Calu3 (cell line): ENCODE measurements around the gene LHFPL6. TPM values are rescaled to one million over a fixed set of nuclear protein-coding genes. Genes with fewer than 3 reads are reported as not detected.

Source experiments
- BruUV-seq: library from RNA; stranded (reverse); fragments of 400-500 nt; replicated peaks from 2 replicates; lab custom pipeline; 2021; lab: Mats Ljungman, UMichigan
- CTCF ChIA-PET: fragments of 300-600 bp; sonication (Branson Sonifier 250); formaldehyde crosslinking; loops from one replicate; lab custom pipeline; 2022; ENCODE audit warnings: antibody characterized with exemption; lab: Charles Lee
- DNase-seq: peaks from one replicate; pipeline ENCODE4 v3.0.0; 2022
- H3K27ac Mint-ChIP-seq: one replicate; pipeline ENCODE4 v1.8.0; 2022; ENCODE audit warnings: mixed read lengths; ENCODE audit not compliant: unreplicated experiment
- H3K27me3 Mint-ChIP-seq: one replicate; pipeline ENCODE4 v1.8.0; 2022; ENCODE audit warnings: mixed read lengths; ENCODE audit not compliant: unreplicated experiment
- H3K36me3 Mint-ChIP-seq: one replicate; pipeline ENCODE4 v1.8.0; 2022; ENCODE audit warnings: mild to moderate bottlenecking, moderate library complexity, mixed read lengths; ENCODE audit not compliant: insufficient read depth, unreplicated experiment
- H3K4me1 Mint-ChIP-seq: one replicate; pipeline ENCODE4 v1.8.0; 2022; ENCODE audit warnings: mild to moderate bottlenecking, low read depth, mixed read lengths; ENCODE audit not compliant: unreplicated experiment
- H3K4me3 Mint-ChIP-seq: one replicate; pipeline ENCODE4 v1.8.0; 2022; ENCODE audit warnings: mild to moderate bottlenecking, low read depth, moderate library complexity, mixed read lengths; ENCODE audit not compliant: unreplicated experiment
- H3K9me3 Mint-ChIP-seq: one replicate; pipeline ENCODE4 v1.8.0; 2022; ENCODE audit warnings: low read depth, mixed read lengths; ENCODE audit not compliant: unreplicated experiment
- intact Hi-C: fragments of 100-400 bp; cut with micrococcal nuclease; formaldehyde crosslinking; loops from one replicate; pipeline ENCODE4 v1.10.0; 2022; ENCODE audit not compliant: unreplicated experiment
- total RNA-seq: library from RNA; stranded (reverse); gene quantifications from 2 replicates; pipeline ENCODE4 v1.2.3, GENCODE V29; 2022
- TF ChIP-seq, protein P1 (sequence below): fragments of 200-600 bp; IDR thresholded peaks from one replicate; pipeline ENCODE4 v1.8.0; 2022; ENCODE audit warnings: antibody characterized with exemption; ENCODE audit not compliant: unreplicated experiment

LHFPL6 gene
- total RNA-seq, 1 experiment from 2014 or later, result not detected

DNA sequence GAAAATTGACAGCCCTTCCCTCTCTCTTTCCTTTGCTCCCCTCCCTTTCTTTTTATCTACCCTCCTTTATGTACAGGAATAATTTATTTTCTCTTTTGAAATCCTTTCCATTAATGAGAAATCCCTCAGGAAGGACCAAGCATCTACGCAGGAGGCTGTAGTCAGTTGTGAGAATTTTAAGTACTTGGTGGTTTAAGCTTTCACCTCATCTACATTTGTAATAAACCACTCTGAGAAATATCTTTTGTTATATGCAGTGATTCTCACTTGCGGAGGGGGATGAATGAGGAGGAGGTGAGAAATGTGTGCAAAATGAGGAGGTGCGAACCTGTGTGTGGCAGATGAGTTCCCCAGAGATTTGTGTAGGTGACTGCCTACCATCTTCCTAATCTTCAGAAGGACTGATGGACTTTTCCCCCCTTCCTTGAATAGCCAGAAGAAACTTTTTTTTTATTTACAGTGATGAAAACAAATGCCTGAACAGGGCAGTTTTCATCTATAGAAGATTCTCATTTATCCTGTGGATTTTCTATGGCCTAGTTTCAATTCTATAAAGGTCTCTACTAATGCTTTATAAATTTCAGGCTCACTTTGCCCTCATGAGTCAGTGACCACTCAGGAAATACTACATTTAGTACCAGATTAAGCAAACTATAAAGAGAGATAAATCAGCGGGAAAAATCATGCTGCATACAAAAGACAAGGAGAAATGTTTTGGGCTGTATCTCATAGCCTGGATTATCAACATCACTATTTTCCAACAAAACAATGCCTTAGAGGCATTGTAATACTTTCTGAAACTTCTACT is 118.3 kb downstream of the LHFPL6 start:
- Mint-ChIP-seq H3K9me3 (no peaks in the 10 kb centered on the region), H3K27me3 (peaks cover 52% of the 10 kb centered on the region), H3K4me3 (no peak overlapping the region), H3K27ac (no peak overlapping the region), H3K4me1 (no peaks in the 10 kb centered on the region), H3K36me3 (no peaks in the 10 kb centered on the region)
- DNase-seq, result no peak
- intact Hi-C loops, result no loop called here
- TF ChIP-seq, protein P1, sequence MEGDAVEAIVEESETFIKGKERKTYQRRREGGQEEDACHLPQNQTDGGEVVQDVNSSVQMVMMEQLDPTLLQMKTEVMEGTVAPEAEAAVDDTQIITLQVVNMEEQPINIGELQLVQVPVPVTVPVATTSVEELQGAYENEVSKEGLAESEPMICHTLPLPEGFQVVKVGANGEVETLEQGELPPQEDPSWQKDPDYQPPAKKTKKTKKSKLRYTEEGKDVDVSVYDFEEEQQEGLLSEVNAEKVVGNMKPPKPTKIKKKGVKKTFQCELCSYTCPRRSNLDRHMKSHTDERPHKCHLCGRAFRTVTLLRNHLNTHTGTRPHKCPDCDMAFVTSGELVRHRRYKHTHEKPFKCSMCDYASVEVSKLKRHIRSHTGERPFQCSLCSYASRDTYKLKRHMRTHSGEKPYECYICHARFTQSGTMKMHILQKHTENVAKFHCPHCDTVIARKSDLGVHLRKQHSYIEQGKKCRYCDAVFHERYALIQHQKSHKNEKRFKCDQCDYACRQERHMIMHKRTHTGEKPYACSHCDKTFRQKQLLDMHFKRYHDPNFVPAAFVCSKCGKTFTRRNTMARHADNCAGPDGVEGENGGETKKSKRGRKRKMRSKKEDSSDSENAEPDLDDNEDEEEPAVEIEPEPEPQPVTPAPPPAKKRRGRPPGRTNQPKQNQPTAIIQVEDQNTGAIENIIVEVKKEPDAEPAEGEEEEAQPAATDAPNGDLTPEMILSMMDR, result no peak
- CTCF ChIA-PET, result no interaction called here
- BruUV-seq, result no TSS peak

DNA sequence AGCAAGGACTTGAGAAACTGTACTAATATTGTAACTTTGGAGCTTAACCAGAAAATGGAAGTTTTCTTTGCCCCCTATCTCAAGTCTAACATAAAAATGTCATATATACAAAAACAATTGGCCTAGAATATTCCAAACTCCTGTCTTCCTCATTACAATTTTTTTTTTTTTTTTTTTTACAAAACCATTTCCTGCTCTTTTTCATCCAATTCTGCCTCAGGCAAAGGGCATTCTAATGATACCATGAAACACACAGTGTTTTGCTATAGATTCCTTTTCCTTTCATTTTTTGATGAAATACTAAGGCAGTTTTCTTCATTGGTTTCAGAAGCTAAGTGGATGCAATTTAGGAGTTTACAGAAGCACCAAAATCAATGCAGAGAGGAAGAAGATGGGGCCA is 119.7 kb downstream of the LHFPL6 start:
- Mint-ChIP-seq H3K4me3 (no peak overlapping the region), H3K4me1 (no peaks in the 10 kb centered on the region), H3K9me3 (no peaks in the 10 kb centered on the region), H3K27ac (no peak overlapping the region), H3K36me3 (no peaks in the 10 kb centered on the region), H3K27me3 (peaks cover 40% of the 10 kb centered on the region)
- DNase-seq, result no peak
- no TSS peak for BruUV-seq
- TF ChIP-seq, protein P1, result no peak
- intact Hi-C loops, result no loop called here
- CTCF ChIA-PET, result no interaction called here

DNA sequence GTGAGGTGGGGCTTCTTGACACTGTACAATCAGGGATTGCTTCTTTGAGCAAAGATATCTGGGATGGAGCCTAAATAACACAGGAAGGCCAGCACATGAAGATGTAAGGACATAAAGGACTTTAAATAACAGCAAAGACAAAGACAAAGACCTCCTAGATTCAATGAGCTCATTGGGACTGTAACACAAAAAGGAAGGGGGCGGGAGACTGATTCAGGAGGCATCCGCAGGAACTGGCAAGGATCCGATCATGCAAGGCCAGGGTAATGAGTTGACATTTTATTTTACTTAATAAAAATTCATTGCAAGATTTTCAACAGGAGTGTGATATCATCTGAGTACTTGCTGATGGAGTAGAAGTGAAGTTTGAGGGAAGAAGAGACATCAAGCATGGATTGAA is 121.5 kb downstream of the LHFPL6 start:
- CTCF ChIA-PET, result no interaction called here
- TF ChIP-seq, protein P1, result no peak
- peaks cover 51% of the 10 kb centered on the region for H3K27me3 Mint-ChIP-seq

DNA sequence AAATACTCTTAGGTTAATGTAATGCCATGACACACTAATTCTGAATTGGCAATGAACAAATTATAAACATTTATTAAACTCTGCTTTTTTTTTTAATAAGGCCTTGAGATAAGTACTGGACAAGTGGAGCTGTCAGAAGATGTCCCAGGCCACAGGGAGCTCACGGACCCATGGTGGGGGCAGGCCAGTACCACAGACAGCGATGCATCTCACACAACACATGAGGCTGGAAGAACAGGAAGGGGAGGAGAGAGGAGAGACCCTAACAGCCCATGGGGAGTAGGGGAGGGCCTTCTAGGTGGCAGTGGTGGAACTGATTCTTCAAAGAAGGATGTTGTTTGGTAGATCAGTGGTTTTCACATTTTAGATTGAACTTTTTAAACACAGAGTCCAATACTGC is 128.4 kb downstream of the LHFPL6 start:
- Mint-ChIP-seq H3K4me3 (no peak overlapping the region), H3K4me1 (no peaks in the 10 kb centered on the region), H3K27ac (no peak overlapping the region), H3K9me3 (no peaks in the 10 kb centered on the region), H3K27me3 (peaks cover 66% of the 10 kb centered on the region), H3K36me3 (no peaks in the 10 kb centered on the region)
- no peak for DNase-seq
- intact Hi-C loops, result no loop called here
- CTCF ChIA-PET, result no interaction called here
- BruUV-seq, result no TSS peak
- TF ChIP-seq, protein P1, result no peak

More for the DNA sequence above, 121.5 kb downstream of the LHFPL6 start:
- no TSS peak for BruUV-seq
- Mint-ChIP-seq H3K36me3 (no peaks in the 10 kb centered on the region), H3K4me1 (no peaks in the 10 kb centered on the region), H3K4me3 (no peak overlapping the region), H3K27ac (no peak overlapping the region), H3K9me3 (no peaks in the 10 kb centered on the region)
- no peak for DNase-seq
- intact Hi-C loops, result no loop called here
